ENCODE data around the gene SP4. TPM values are rescaled to one million over a fixed set of nuclear protein-coding genes. Genes with fewer than 3 reads are reported as not detected.

Gene SP4
- total and polyA plus RNA-seq, 2 of the 4 experiments (the other 2 are of a cell fraction), result 0.97 to 5.9 TPM

DNA sequence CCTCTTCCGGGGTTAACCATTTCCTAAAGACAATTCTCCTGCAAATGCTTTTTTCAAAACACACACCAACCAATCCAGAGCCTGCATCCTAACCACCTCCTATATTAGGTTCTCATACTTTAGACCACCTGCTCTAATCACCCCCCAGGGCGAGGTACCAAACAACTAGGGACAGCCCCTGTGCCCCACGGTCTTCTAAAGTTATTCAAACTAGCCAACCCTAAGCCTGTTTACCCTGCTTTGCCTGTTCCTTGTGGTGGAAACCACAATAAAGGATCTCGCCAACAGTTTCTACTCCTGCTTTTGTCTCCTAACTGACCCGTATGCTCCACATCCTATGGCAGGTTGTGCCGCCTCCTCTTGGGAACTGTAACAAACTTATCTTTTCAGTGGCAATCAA is 21.1 kb downstream of the SP4 start:
- Histone ChIP-seq H2AFZ (replicated peaks; ENCODE audit: low read length, poor library complexity) (no peak overlapping the region), H2BK20ac (ENCODE audit: low read depth, low read length) (no peak overlapping the region), H2BK15ac (ENCODE audit: low read depth, low read length) (no peak overlapping the region), H2BK5ac (ENCODE audit: low read depth, low read length, poor library complexity, severe bottlenecking) (no peak overlapping the region), H3K4ac (ENCODE audit: low read depth, low read length) (no peak overlapping the region), H3K56ac (ENCODE audit: extremely low read depth, insufficient read depth, low read length) (no peak overlapping the region), H2BK120ac (ENCODE audit: low read depth, low read length) (no peak overlapping the region), H4K5ac (ENCODE audit: low read depth, low read length) (no peak overlapping the region), H4K8ac (ENCODE audit: low read depth in 2 of 2, low read length in 2 of 2) (no peak overlapping the region), H4K20me1 (ENCODE audit: insufficient read depth, low read length) (no peaks in the 10 kb centered on the region), H3K9ac (ENCODE audit: low read depth, low read length) (no peak overlapping the region), H2AK9ac (replicated peaks; ENCODE audit: low read depth, low read length, poor library complexity) (no peak overlapping the region), H3K4me3 (ENCODE audit: insufficient read depth, low read depth, low read length) (no peak overlapping the region), H3K79me1 (ENCODE audit: low read depth in 1 of 2, low read length in 2 of 2) (no peaks in the 10 kb centered on the region; a peak in 1 of 4 replicates), H3K27me3 (ENCODE audit: control insufficient read depth, insufficient read depth, low read length) (no peaks in the 10 kb centered on the region), H4K91ac (ENCODE audit: insufficient read depth, low read depth, low read length) (no peak overlapping the region), H3K9me3 (ENCODE audit: control insufficient read depth, insufficient read depth, low read length) (peaks cover 1% of the 10 kb centered on the region; the same call in 1 of the 2 replicates), H3K14ac (replicated peaks; ENCODE audit: low read depth, low read length) (no peak overlapping the region), H3K4me2 (ENCODE audit: low read depth, low read length) (no peak overlapping the region), H2AK5ac (ENCODE audit: low read depth, low read length) (no peak overlapping the region), H3K18ac (ENCODE audit: low read depth, low read length) (no peak overlapping the region), H3K9me1 (ENCODE audit: insufficient read depth, low read length) (no peaks in the 10 kb centered on the region), H3K36me3 (ENCODE audit: control insufficient read depth, insufficient read depth, low read length) (no peaks in the 10 kb centered on the region), H3K4me1 (ENCODE audit: control insufficient read depth, insufficient read depth, low read length) (no peaks in the 10 kb centered on the region), H3K27ac (ENCODE audit: insufficient read depth, low read length) (no peak overlapping the region), H3K23ac (ENCODE audit: low read depth, low read length) (no peak overlapping the region)
- TF ChIP-seq CEBPB (IDR thresholded peaks at IDR 0.05; ENCODE audit: low read depth, low read length), result no peak
- TF ChIP-seq RCOR1 (IDR thresholded peaks at IDR 0.05; ENCODE audit: insufficient replicate concordance, low read length), result no peak
- no peak for TF ChIP-seq SMC3 (IDR thresholded peaks at IDR 0.05; ENCODE audit: low read depth, low read length)
- TF ChIP-seq BHLHE40 (IDR thresholded peaks at IDR 0.05; ENCODE audit: low read depth, low read length), result no peak
- no peak for TF ChIP-seq RAD21 (IDR thresholded peaks at IDR 0.05; ENCODE audit: low read length)
- no peak for TF ChIP-seq MXI1 (IDR thresholded peaks at IDR 0.05; ENCODE audit: borderline replicate concordance, low read depth, low read length)
- TF ChIP-seq NFE2L2 (IDR thresholded peaks at IDR 0.05; ENCODE audit: low read depth, low read length), result no peak
- no peak for TF ChIP-seq MAFK (IDR thresholded peaks at IDR 0.05; ENCODE audit: low read depth, low read length)
- TF ChIP-seq, protein P1, sequence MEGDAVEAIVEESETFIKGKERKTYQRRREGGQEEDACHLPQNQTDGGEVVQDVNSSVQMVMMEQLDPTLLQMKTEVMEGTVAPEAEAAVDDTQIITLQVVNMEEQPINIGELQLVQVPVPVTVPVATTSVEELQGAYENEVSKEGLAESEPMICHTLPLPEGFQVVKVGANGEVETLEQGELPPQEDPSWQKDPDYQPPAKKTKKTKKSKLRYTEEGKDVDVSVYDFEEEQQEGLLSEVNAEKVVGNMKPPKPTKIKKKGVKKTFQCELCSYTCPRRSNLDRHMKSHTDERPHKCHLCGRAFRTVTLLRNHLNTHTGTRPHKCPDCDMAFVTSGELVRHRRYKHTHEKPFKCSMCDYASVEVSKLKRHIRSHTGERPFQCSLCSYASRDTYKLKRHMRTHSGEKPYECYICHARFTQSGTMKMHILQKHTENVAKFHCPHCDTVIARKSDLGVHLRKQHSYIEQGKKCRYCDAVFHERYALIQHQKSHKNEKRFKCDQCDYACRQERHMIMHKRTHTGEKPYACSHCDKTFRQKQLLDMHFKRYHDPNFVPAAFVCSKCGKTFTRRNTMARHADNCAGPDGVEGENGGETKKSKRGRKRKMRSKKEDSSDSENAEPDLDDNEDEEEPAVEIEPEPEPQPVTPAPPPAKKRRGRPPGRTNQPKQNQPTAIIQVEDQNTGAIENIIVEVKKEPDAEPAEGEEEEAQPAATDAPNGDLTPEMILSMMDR (conservative IDR thresholded peaks at IDR 0.05; ENCODE audit: low read depth, low read length), result no peak
- no peak for TF ChIP-seq FOS (IDR thresholded peaks at IDR 0.05; ENCODE audit: low read depth, low read length)
- TF ChIP-seq, protein P2, sequence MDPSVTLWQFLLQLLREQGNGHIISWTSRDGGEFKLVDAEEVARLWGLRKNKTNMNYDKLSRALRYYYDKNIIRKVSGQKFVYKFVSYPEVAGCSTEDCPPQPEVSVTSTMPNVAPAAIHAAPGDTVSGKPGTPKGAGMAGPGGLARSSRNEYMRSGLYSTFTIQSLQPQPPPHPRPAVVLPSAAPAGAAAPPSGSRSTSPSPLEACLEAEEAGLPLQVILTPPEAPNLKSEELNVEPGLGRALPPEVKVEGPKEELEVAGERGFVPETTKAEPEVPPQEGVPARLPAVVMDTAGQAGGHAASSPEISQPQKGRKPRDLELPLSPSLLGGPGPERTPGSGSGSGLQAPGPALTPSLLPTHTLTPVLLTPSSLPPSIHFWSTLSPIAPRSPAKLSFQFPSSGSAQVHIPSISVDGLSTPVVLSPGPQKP (IDR thresholded peaks at IDR 0.05; ENCODE audit: borderline replicate concordance, low read depth, low read length), result no peak
- TF ChIP-seq, protein P3, sequence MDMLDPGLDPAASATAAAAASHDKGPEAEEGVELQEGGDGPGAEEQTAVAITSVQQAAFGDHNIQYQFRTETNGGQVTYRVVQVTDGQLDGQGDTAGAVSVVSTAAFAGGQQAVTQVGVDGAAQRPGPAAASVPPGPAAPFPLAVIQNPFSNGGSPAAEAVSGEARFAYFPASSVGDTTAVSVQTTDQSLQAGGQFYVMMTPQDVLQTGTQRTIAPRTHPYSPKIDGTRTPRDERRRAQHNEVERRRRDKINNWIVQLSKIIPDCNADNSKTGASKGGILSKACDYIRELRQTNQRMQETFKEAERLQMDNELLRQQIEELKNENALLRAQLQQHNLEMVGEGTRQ (IDR thresholded peaks at IDR 0.05; ENCODE audit: low read depth, low read length), result no peak
- TF ChIP-seq MAZ (IDR thresholded peaks at IDR 0.05; ENCODE audit: borderline replicate concordance, low read depth, low read length), result no peak
- no peak for TF ChIP-seq RFX5 (IDR thresholded peaks at IDR 0.05; ENCODE audit: low read depth, low read length)
- no TSS peak for BruUV-seq (replicated peaks)
- DNase-seq (no peak), ATAC-seq (ENCODE audit: low read depth) (no peak)
- in situ Hi-C loops (cut with MboI; ENCODE audit: low sequenced_read_pairs), result no loop called here
- WGBS, 2 experiments (ENCODE audit: extremely low coverage in 2 of 2, insufficient read length in 1 of 2), result 84% methylated on average over 2 of the region's 6 CpGs; no CpG with 5 or more reads in 1 of the 2 experiments
- dilution Hi-C loops (cut with HindIII; ENCODE audit: low sequenced_read_pairs, unreplicated experiment), result no loop called here
- CTCF ChIA-PET, result no interaction called here
- POLR2A ChIA-PET (ENCODE audit: unreplicated experiment), result no interaction called here
- intact Hi-C loops (cut with micrococcal nuclease), result no loop called here
